Measurements from ENCODE around the gene BMPR1A.

The BMPR1A gene

GRCh38 chr10:86763404-86763803 is 7.0 kb downstream of the BMPR1A start:
- H3K4me1 Mint-ChIP-seq = peaks cover 14% of the 10 kb centered on the region
- DNase-seq = no peak
- H3K36me3 Mint-ChIP-seq = peaks cover 2% of the 10 kb centered on the region
- peaks cover 25% of the 10 kb centered on the region for H3K27me3 Mint-ChIP-seq
- CTCF ChIA-PET = no interaction called here
- H3K27ac Mint-ChIP-seq = no peak overlapping the region
- no peaks in the 10 kb centered on the region for H3K9me3 Mint-ChIP-seq
- H3K4me3 Mint-ChIP-seq = no peak overlapping the region

- no peak overlapping the region for H3K4me3 Mint-ChIP-seq
- no peaks in the 10 kb centered on the region for H3K36me3 Mint-ChIP-seq
- H3K4me1 Mint-ChIP-seq = no peaks in the 10 kb centered on the region
- CTCF ChIA-PET = no interaction called here
- H3K9me3 Mint-ChIP-seq = no peaks in the 10 kb centered on the region
- no peak overlapping the region for H3K27ac Mint-ChIP-seq
- DNase-seq = no peak
- peaks cover 15% of the 10 kb centered on the region for H3K27me3 Mint-ChIP-seq
Observed at GRCh38 chr10:86765548-86765947, 9.1 kb downstream of the BMPR1A start.

DNA sequence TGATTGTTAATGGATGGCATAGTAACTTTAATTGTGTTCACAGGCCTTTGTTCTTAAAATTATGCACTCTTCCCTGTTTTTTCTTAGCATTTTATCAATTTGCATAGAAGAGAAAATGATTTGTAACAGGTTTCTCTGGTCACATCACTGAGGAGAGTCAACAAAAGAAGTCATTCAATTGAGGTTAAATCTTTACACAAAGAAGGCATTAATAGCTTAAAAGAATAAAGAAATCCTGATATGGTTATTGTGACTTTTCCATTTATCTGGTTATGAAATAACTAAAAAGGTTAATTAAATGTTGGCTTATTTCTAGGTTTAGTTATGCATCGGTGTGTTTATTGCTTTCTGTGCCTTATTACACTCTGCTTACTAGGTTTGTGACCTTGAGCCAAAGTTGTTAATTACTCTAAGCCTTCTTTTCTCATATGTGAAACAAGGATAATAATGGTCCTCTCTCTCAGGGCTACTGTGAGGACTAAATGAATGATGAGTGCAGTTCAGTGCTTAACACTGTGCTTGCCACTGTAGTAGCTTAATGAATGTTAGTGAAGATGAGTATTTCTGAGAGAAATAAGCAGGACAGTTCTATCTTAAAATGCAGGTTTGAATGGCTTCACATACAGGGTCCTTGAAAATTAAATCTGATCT is 12.1 kb downstream of the BMPR1A start:
- no peak for DNase-seq
- H3K36me3 Mint-ChIP-seq = no peaks in the 10 kb centered on the region
- no peaks in the 10 kb centered on the region for H3K4me1 Mint-ChIP-seq
- H3K9me3 Mint-ChIP-seq = no peaks in the 10 kb centered on the region
- H3K4me3 Mint-ChIP-seq = no peak overlapping the region
- peaks cover 10% of the 10 kb centered on the region for H3K27me3 Mint-ChIP-seq
- no peak overlapping the region for H3K27ac Mint-ChIP-seq
- CTCF ChIA-PET = no interaction called here

- no peak overlapping the region for H3K27ac Mint-ChIP-seq
- CTCF ChIA-PET = interaction anchor here (1.6 kb wide), 1 partner anchor 29 kb away, joined by 4 read pairs; no protein-coding TSS in a partner anchor
- peaks cover 10% of the 10 kb centered on the region for H3K27me3 Mint-ChIP-seq
- H3K9me3 Mint-ChIP-seq = no peaks in the 10 kb centered on the region
- no peaks in the 10 kb centered on the region for H3K4me1 Mint-ChIP-seq
- no peak for DNase-seq
- no peak overlapping the region for H3K4me3 Mint-ChIP-seq
- H3K36me3 Mint-ChIP-seq = no peaks in the 10 kb centered on the region
Observed at GRCh38 chr10:86769991-86770390, 13.6 kb downstream of the BMPR1A start.

DNA sequence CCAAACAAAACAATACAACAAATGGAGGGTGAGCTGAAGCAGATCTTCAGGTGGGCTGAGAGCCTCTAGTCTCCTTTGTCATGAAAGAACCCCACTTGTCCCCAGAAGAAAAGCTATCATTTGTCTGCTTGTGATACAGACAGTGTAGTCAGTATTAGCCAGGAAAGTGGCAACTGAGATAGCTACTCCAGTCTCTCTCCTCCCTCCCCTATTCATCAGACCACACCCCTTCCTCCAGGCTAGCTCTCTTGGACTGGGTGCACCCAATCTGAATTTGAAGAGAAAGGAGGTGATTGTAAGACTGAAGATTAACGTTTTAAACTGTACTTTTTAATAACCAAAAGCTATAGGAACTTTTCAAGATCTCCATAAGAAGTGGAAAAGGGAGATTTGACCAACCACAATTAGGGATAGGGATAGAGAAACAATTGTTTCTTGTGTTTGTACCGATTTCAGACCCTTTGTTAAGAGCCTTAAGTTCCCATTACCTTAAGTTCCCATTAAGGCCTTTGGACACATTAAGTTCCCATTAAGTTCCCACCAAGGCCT is 14.1 kb downstream of the BMPR1A start:
- Mint-ChIP-seq H3K4me3 (no peak overlapping the region), H3K4me1 (no peaks in the 10 kb centered on the region), H3K27me3 (peaks cover 10% of the 10 kb centered on the region), H3K9me3 (no peaks in the 10 kb centered on the region), H3K27ac (no peak overlapping the region), H3K36me3 (no peaks in the 10 kb centered on the region)
- DNase-seq = no peak
- CTCF ChIA-PET = interaction anchor here (1.6 kb wide), 1 partner anchor 28 kb away, joined by 4 read pairs; no protein-coding TSS in a partner anchor

DNA sequence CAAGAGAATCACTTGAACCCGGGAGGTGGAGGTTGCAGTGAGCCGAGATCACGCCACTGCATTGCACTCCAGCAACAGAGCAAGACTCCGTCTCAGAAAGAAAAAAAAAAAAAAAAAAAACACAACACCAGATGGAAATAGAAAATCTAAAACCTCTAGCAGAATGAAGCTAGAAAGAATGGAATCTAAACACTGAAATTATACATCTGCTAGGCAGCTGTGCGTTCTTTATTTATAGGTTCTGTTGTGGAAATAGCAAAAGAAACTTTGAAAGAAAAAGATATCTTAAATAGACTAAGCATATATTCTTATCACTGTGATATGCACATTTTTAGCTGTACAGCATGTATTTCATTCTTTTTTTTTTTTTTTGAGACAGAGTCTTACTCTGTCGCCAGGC is 17.1 kb downstream of the BMPR1A start:
- no peak overlapping the region for H3K27ac Mint-ChIP-seq
- H3K4me1 Mint-ChIP-seq = no peaks in the 10 kb centered on the region
- no peaks in the 10 kb centered on the region for H3K36me3 Mint-ChIP-seq
- no peak overlapping the region for H3K4me3 Mint-ChIP-seq
- CTCF ChIA-PET = no interaction called here
- peaks cover 10% of the 10 kb centered on the region for H3K27me3 Mint-ChIP-seq
- H3K9me3 Mint-ChIP-seq = no peaks in the 10 kb centered on the region
- DNase-seq = no peak

- Mint-ChIP-seq H3K27me3 (peaks cover 3% of the 10 kb centered on the region), H3K36me3 (no peaks in the 10 kb centered on the region), H3K9me3 (no peaks in the 10 kb centered on the region), H3K4me3 (no peak overlapping the region), H3K27ac (no peak overlapping the region), H3K4me1 (no peaks in the 10 kb centered on the region)
- DNase-seq = no peak
- CTCF ChIA-PET = no interaction called here
Observed at GRCh38 chr10:86775056-86775869, 18.8 kb downstream of the BMPR1A start.

DNA sequence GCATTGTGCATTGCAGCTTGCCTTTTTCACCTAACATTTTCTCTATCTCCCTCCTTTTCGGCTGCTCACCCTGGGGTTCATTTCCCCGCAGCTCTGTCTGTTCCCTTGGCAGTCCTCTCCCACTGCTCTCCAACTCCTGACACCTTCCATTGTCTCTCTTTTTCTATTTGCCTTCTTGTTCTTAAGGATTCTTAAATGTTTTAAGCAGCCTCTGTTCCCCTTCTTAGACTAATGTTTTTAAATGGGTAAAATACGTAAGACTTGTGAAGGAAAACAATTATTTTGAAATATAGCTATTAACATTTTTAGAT is 19.4 kb downstream of the BMPR1A start:
- no peaks in the 10 kb centered on the region for H3K9me3 Mint-ChIP-seq
- no peaks in the 10 kb centered on the region for H3K36me3 Mint-ChIP-seq
- no peak overlapping the region for H3K27ac Mint-ChIP-seq
- H3K4me1 Mint-ChIP-seq = no peaks in the 10 kb centered on the region
- H3K27me3 Mint-ChIP-seq = no peaks in the 10 kb centered on the region
- CTCF ChIA-PET = no interaction called here
- no peak for DNase-seq
- H3K4me3 Mint-ChIP-seq = no peak overlapping the region

- no peak for DNase-seq
- Mint-ChIP-seq H3K27ac (no peak overlapping the region), H3K36me3 (no peaks in the 10 kb centered on the region), H3K4me1 (no peaks in the 10 kb centered on the region), H3K4me3 (no peak overlapping the region), H3K9me3 (no peaks in the 10 kb centered on the region), H3K27me3 (no peaks in the 10 kb centered on the region)
- CTCF ChIA-PET = no interaction called here
Observed at GRCh38 chr10:86779220-86780017, 23.0 kb downstream of the BMPR1A start.

- Mint-ChIP-seq H3K36me3 (no peaks in the 10 kb centered on the region), H3K9me3 (peaks cover 6% of the 10 kb centered on the region), H3K4me3 (no peak overlapping the region), H3K27ac (no peak overlapping the region), H3K27me3 (no peaks in the 10 kb centered on the region), H3K4me1 (no peaks in the 10 kb centered on the region)
- CTCF ChIA-PET = no interaction called here
- DNase-seq = no peak
Observed at GRCh38 chr10:86782701-86783418, 26.4 kb downstream of the BMPR1A start.

- CTCF ChIA-PET = no interaction called here
- peaks cover 3% of the 10 kb centered on the region for H3K36me3 Mint-ChIP-seq
- H3K4me3 Mint-ChIP-seq = no peak overlapping the region
- no peak for DNase-seq
- H3K9me3 Mint-ChIP-seq = peaks cover 7% of the 10 kb centered on the region
- no peaks in the 10 kb centered on the region for H3K27me3 Mint-ChIP-seq
- no peak overlapping the region for H3K27ac Mint-ChIP-seq
- H3K4me1 Mint-ChIP-seq = no peaks in the 10 kb centered on the region
Observed at GRCh38 chr10:86785037-86785436, 28.6 kb downstream of the BMPR1A start.

DNA sequence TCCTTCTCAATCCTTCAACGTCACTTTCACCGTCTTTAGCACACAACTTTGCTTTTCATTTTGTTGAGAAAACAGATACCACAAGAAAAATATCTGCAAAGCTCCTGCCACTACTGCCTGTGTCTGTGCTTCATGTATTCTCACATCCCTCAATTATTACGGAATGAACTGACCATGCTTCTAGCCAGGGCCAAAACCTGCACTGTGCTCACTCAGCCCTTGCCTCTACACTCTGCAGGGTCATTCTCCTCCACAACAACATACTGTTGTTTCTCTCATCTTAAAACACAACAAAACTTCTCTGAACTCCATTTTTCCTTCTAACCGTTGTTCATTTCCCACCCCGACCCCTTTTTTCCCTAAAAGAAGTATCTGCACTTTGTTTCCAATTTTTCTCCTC is 29.5 kb downstream of the BMPR1A start:
- Mint-ChIP-seq H3K27me3 (no peaks in the 10 kb centered on the region), H3K4me3 (no peak overlapping the region), H3K36me3 (peaks cover 3% of the 10 kb centered on the region)

GRCh38 chr10:86786368-86786767 is 29.9 kb downstream of the BMPR1A start:
- CTCF ChIA-PET = no interaction called here

More for the DNA sequence above, 29.5 kb downstream of the BMPR1A start:
- H3K9me3 Mint-ChIP-seq = peaks cover 7% of the 10 kb centered on the region
- H3K4me1 Mint-ChIP-seq = no peaks in the 10 kb centered on the region
- no peak overlapping the region for H3K27ac Mint-ChIP-seq
- no peak for DNase-seq
- CTCF ChIA-PET = no interaction called here

DNA sequence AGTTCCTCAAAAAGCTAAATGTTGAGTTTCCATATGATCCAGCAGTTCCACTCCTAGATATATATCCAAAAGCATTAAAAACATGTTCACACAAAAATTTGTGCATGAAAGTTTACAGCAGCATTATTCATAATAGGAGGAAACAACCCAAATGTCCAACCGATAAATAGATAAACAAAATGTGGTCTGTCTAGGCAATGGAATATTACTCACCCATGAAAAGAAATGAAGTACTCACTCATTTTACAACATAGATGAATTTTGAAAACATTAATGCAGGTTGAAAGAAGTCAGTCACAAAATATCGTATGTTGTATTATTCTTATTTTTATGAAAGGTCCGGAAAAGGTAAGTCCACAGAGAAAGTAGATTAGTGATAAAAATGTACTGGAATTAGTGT is 34.0 kb downstream of the BMPR1A start:
- Mint-ChIP-seq H3K27me3 (no peaks in the 10 kb centered on the region), H3K27ac (no peak overlapping the region), H3K9me3 (peaks cover 7% of the 10 kb centered on the region), H3K4me1 (no peaks in the 10 kb centered on the region), H3K4me3 (no peak overlapping the region), H3K36me3 (peaks cover 3% of the 10 kb centered on the region)
- DNase-seq = no peak
- CTCF ChIA-PET = no interaction called here

More at GRCh38 chr10:86786368-86786767, 29.9 kb downstream of the BMPR1A start:
- H3K36me3 Mint-ChIP-seq = peaks cover 3% of the 10 kb centered on the region
- no peak for DNase-seq
- H3K4me1 Mint-ChIP-seq = no peaks in the 10 kb centered on the region
- no peak overlapping the region for H3K4me3 Mint-ChIP-seq
- no peak overlapping the region for H3K27ac Mint-ChIP-seq
- no peaks in the 10 kb centered on the region for H3K27me3 Mint-ChIP-seq
- peaks cover 7% of the 10 kb centered on the region for H3K9me3 Mint-ChIP-seq
